Measurements from ENCODE around the gene AKAP11.

Gene AKAP11

DNA sequence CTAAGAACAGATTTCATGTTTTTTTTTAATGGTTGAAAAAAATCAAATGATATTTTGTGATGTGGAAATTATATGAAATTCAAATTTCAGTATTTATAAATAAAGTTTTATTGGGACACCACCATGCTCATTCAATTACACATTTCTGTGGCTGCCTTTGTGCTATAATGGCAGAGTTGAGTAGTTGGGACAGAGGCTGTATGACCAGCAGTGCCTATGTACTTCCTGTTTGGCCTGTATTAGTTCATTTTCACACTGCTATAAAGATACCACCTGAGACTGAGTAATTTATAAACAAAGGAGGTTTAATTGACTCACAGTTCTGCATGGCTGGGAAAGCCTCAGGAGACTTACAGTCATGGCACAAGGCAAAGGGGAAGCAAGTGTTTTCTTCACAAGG lies 33.6 kb downstream of the AKAP11 start:
- peak in 1 of 2 donors; percentile 45 for DNase-seq (ENCODE audit: low read depth in 2 of 2)
- TF ChIP-seq, protein P1, sequence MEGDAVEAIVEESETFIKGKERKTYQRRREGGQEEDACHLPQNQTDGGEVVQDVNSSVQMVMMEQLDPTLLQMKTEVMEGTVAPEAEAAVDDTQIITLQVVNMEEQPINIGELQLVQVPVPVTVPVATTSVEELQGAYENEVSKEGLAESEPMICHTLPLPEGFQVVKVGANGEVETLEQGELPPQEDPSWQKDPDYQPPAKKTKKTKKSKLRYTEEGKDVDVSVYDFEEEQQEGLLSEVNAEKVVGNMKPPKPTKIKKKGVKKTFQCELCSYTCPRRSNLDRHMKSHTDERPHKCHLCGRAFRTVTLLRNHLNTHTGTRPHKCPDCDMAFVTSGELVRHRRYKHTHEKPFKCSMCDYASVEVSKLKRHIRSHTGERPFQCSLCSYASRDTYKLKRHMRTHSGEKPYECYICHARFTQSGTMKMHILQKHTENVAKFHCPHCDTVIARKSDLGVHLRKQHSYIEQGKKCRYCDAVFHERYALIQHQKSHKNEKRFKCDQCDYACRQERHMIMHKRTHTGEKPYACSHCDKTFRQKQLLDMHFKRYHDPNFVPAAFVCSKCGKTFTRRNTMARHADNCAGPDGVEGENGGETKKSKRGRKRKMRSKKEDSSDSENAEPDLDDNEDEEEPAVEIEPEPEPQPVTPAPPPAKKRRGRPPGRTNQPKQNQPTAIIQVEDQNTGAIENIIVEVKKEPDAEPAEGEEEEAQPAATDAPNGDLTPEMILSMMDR (IDR thresholded peaks at IDR 0.05; ENCODE audit: low read depth, low read length) = no peak
- H3K4me3 ChIP-seq (replicated peaks in 1 of 2; ENCODE audit: low read depth in 2 of 2, low read length in 2 of 2) = no peak overlapping the region

DNA sequence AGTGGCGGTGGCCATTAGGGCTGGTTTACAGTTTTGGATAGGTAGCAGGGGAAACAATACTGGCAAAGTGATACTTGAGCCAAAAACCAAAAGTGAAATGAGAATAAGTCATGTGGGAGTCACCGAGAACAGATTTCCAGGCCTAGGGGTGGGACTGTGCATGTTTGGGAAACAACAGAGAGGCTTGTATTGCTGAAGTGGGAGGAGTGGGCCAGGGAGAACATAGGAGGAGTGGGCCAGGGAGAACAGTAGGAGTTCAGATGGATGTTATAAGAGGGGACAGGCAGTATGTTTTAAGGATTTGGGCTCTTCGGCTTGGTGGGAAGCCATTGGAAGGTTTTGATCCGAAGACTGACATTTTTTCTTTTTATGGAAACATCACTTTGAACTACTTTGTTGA lies 35.5 kb downstream of the AKAP11 start:
- TF ChIP-seq, protein P1 (IDR thresholded peaks at IDR 0.05; ENCODE audit: low read depth, low read length) = no peak
- DNase-seq (ENCODE audit: low read depth in 2 of 2) = no peak
- H3K4me3 ChIP-seq (replicated peaks in 1 of 2; ENCODE audit: low read depth in 2 of 2, low read length in 2 of 2) = no peak overlapping the region

DNA sequence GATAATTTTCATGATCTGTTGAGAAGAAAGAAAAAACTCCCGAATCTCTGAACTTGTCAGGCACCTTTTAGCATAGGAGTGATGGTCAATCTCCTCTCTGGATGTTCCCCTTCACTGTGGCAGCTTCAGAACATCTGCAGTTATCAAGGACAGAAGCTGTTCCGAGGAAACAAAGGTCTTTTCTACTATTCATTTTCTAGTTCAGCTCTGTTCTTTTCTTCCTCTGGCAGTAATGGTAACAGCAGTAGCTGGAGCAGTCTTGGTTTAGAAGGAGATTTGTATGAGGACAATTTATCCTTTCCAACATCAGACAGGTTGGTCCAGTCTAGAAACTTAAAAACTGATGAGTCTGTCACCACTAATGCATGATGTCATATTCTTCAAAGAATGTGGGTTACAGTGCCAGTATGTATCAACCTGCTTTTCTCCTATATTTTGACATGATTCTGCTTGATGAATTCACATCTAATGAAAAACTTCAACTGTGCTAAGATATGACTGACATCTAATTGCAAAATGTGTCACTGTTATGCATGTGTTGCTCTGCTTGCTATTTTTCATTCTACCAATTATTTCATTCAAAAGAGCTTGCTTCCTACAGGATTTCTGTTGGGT lies 41.0 kb downstream of the AKAP11 start:
- DNase-seq (ENCODE audit: low read depth in 2 of 2) = no peak
- H3K4me3 ChIP-seq (replicated peaks in 1 of 2; ENCODE audit: low read depth in 2 of 2, low read length in 2 of 2) = no peak overlapping the region
- TF ChIP-seq, protein P1 (IDR thresholded peaks at IDR 0.05; ENCODE audit: low read depth, low read length) = no peak

DNA sequence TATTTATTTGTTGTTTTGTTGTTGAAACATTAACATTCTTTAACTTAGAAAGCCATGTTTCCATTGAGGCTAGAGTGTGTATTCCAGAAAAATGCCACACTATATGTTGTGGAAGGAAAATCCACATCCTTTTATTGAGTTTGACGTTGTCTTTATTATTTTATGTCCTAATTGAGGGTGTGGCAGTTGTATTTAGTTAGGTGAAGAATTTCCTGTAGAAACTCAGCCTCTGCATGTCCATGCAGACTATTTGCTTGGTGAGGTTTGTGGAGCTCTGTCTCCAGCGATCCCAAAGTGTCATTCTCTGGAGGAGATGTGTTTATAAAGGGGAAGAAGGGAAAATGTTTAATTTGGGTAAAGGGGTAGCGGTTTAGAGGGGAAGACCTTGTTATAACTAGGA lies 46.6 kb downstream of the AKAP11 start:
- no peak overlapping the region for H3K4me3 ChIP-seq (replicated peaks in 1 of 2; ENCODE audit: low read depth in 2 of 2, low read length in 2 of 2)

DNA sequence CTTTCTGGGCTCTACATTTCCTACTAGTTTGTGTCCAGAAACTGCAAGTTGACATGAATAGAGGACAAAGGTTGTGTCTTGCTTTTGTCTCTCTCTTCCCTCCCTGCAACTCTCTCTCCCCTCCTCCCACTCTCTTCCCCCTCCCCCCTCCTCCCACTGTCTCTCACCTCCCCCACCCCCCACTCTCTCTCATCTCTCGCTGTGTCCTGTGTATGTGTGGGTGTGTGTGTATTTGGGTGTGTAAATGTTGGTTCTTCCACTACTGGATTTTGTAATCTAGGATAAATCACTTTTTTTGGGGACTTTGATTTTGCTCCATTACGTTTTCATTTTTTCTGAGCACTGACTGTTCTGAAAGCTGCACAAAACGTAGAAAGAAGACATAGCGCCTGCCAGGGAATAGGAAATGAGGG lies 48.4 kb downstream of the AKAP11 start:
- TF ChIP-seq, protein P1 (IDR thresholded peaks at IDR 0.05; ENCODE audit: low read depth, low read length) = no peak
- no peak for DNase-seq (ENCODE audit: low read depth in 2 of 2)
- no peak overlapping the region for H3K4me3 ChIP-seq (replicated peaks in 1 of 2; ENCODE audit: low read depth in 2 of 2, low read length in 2 of 2)

More for the DNA sequence above, 46.6 kb downstream of the AKAP11 start:
- TF ChIP-seq, protein P1 (IDR thresholded peaks at IDR 0.05; ENCODE audit: low read depth, low read length) = no peak
- no peak for DNase-seq (ENCODE audit: low read depth in 2 of 2)

DNA sequence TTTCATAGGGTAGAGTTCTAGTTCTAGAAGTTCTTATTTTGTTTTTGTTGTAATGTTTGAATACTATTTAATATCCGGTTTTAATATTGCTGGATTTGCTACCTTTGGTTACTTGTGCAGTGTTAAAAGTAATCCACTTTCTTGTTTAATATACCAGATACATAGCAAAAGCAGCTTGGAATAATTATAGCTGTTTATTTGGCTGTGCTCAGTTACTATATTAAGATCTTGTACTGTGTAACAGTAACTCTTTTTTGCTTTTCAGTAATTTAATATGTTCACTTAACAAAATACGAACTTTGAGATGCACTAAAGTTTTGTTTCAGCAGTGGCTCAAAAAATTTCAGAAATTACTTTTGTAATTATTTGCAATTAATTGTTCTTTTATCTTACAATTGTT lies 50.9 kb downstream of the AKAP11 start:
- DNase-seq (ENCODE audit: low read depth in 2 of 2) = no peak
- TF ChIP-seq, protein P1 (IDR thresholded peaks at IDR 0.05; ENCODE audit: low read depth, low read length) = no peak
- no peak overlapping the region for H3K4me3 ChIP-seq (replicated peaks in 1 of 2; ENCODE audit: low read depth in 2 of 2, low read length in 2 of 2)

DNA sequence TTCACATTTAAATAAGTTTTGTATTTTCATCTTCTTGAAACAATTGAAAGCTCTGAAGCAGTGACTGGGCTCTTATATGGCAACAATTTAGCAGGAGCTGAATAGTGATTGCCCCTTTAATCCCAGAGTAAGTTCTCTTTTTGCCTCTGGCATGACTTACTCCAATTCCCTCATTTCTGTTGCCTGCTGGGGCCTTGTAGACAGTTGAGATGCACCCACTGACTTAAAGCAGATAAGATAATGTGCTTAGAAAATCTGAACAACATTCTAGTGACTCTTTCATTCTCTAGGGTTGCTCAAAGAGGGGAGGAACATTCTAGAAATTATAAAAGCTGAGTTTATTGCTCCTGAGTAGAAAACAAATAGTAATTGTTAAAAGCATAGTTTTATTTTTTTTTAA lies 52.8 kb downstream of the AKAP11 start:
- TF ChIP-seq, protein P1 (IDR thresholded peaks at IDR 0.05; ENCODE audit: low read depth, low read length) = no peak
- DNase-seq (ENCODE audit: low read depth in 2 of 2) = no peak
- no peak overlapping the region for H3K4me3 ChIP-seq (replicated peaks in 1 of 2; ENCODE audit: low read depth in 2 of 2, low read length in 2 of 2)
